Gastrocnemius medialis (tissue), 4 donors: ENCODE measurements around the gene RERE. TPM values are rescaled to one million over a fixed set of nuclear protein-coding genes. Genes with fewer than 3 reads are reported as not detected.
A peak's percentile ranks its signal among the peaks of the same experiment; 100 is the strongest.

Source experiments
- ATAC-seq, 2 donors: fragments of 150-250 bp; one replicate each; pipeline ENCODE4 v1.9.1; 2016
- DNase-seq, 2 donors: peaks; one replicate each; pipeline ENCODE4 v3.0.0-alpha.2; 2019
- H3K27ac ChIP-seq, 4 donors: fragments of 200-600 bp; sonication (generic); 1 replicate in 1 of 4; 2 replicates in 3 of 4; pipeline ENCODE4 v1.5.1; 2016 to 2018; ENCODE audit warnings: mild to moderate bottlenecking in 2 of 4, moderate library complexity in 1 of 4
- H3K27me3 ChIP-seq, 3 donors: fragments of 200-600 bp; sonication (generic) in 2 of 3; 1 replicate in 1 of 3; 2 replicates in 2 of 3; pipeline versions ENCODE4 v1.5.1 to v1.6.0; 2016 to 2019; ENCODE audit warnings: mild to moderate bottlenecking in 1 of 3, moderate library complexity in 1 of 3
- H3K36me3 ChIP-seq, 2 donors: fragments of 200-600 bp; sonication (generic) in 1 of 2; one replicate each; pipeline ENCODE4 v1.5.1; 2017 to 2018
- H3K4me1 ChIP-seq, 2 donors: fragments of 200-600 bp; sonication (generic) in 1 of 2; one replicate each; pipeline ENCODE4 v1.5.1; 2016 to 2017; ENCODE audit warnings: mild to moderate bottlenecking in 2 of 2
- H3K4me3 ChIP-seq, 4 donors: fragments of 200-600 bp; sonication (generic) in 3 of 4; 1 replicate in 1 of 4; 2 replicates in 3 of 4; pipeline ENCODE4 v1.5.1; 2016 to 2019; ENCODE audit warnings: mild to moderate bottlenecking in 2 of 4
- H3K9me3 ChIP-seq, 3 donors: fragments of 200-600 bp; sonication (generic) in 2 of 3; 1 replicate in 1 of 3; 2 replicates in 2 of 3; pipeline ENCODE4 v1.5.1; 2016 to 2019
- CTCF ChIP-seq, 5 experiments: fragments of 450-650 bp in 3 of 5; fragments of 200-600 bp in 2 of 5; sonication (generic) in 2 of 5; IDR thresholded peaks in 4 of 5; conservative IDR thresholded peaks in 1 of 5; 1 replicate in 4 of 5; 2 replicates in 1 of 5; pipeline ENCODE4 v1.5.1; 2016 to 2019; ENCODE audit warnings: antibody characterized with exemption in 5 of 5, mild to moderate bottlenecking in 3 of 5, moderate library complexity in 3 of 5
- POLR2A ChIP-seq, 2 donors: fragments of 450-650 bp; IDR thresholded peaks; one replicate each; pipeline ENCODE4 v1.6.1; 2017; ENCODE audit warnings: antibody characterized with exemption in 2 of 2, mild to moderate bottlenecking in 2 of 2, moderate library complexity in 2 of 2
- in situ Hi-C, 4 donors: fragments of 200-750 bp; cut with MboI; loops; one replicate each; pipeline versions ENCODE4 v1.15.0 to v1.8.0; 2017; ENCODE audit warnings: low sequenced_read_pairs in 4 of 4
- intact Hi-C: fragments of 100-400 bp; cut with DNase I; formaldehyde crosslinking; loops from one replicate; pipeline ENCODE4 v1.15.1; 2023; ENCODE audit warnings: low total_unique reads
- total RNA-seq, 4 donors: library from RNA; depleted of rRNA; stranded (reverse); fragments of >200 nt; gene quantifications; one replicate each; pipeline versions ENCODE4 v1.1.0 to v1.2.3, GENCODE V29; 2016

Gene RERE
- total RNA-seq, 4 donors from 2014 or later: 60.8 to 106 (median 102) TPM

GRCh38 chr1:8674912-8675311 is 142.5 kb downstream of the RERE start:
- intact Hi-C loops (loop anchor here (5.0 kb wide), 1 partner anchor 208 kb away; no protein-coding TSS in a partner anchor), in situ Hi-C loops (loop anchor here in 3 of 4 donors (5.0 to 25.0 kb wide), 2 partner anchors 113 kb away; no protein-coding TSS in a partner anchor)
- Histone ChIP-seq H3K4me1 (peaks cover 23 to 32% of the 10 kb centered on the region in 2 donors), H3K27ac (no peak overlapping the region), H3K27me3 (no peaks in the 10 kb centered on the region), H3K4me3 (no peak overlapping the region), H3K9me3 (no peaks in the 10 kb centered on the region), H3K36me3 (no peaks in the 10 kb centered on the region)
- no peak for TF ChIP-seq CTCF (IDR thresholded peaks at IDR 0.05 in 4 of 5, conservative IDR thresholded peaks at IDR 0.05 in 1 of 5)
- TF ChIP-seq POLR2A (IDR thresholded peaks at IDR 0.05): no peak
- no peak for DNase-seq
- ATAC-seq: no peak

- TF ChIP-seq CTCF (IDR thresholded peaks at IDR 0.05 in 4 of 5, conservative IDR thresholded peaks at IDR 0.05 in 1 of 5) (no peak), POLR2A (IDR thresholded peaks at IDR 0.05) (no peak)
- Histone ChIP-seq H3K4me3 (no peak overlapping the region), H3K4me1 (peaks cover 23 to 31% of the 10 kb centered on the region in 2 donors), H3K36me3 (no peaks in the 10 kb centered on the region), H3K27me3 (no peaks in the 10 kb centered on the region), H3K9me3 (no peaks in the 10 kb centered on the region), H3K27ac (no peak overlapping the region)
- ATAC-seq: no peak
- no peak for DNase-seq
- intact Hi-C loops: loop anchor here (5.0 kb wide), 1 partner anchor 207 kb away; no protein-coding TSS in a partner anchor
- in situ Hi-C loops: loop anchor here in 3 of 4 donors (5.0 to 25.0 kb wide), 2 partner anchors 112 kb away; no protein-coding TSS in a partner anchor
These were observed 143.0 kb downstream of the RERE start for GRCh38 chr1:8674481-8674880.

- peak; percentile 20 to 34 for DNase-seq
These were observed 146.0 kb downstream of the RERE start for GRCh38 chr1:8671306-8671917.

GRCh38 chr1:8670371-8670818 is 147.0 kb downstream of the RERE start:
- peaks cover 40 to 58% of the 10 kb centered on the region in 2 donors for H3K4me1 ChIP-seq
- no peaks in the 10 kb centered on the region for H3K9me3 ChIP-seq
- intact Hi-C loops: loop anchor here (5.0 kb wide), 1 partner anchor 203 kb away; no protein-coding TSS in a partner anchor
- no peaks in the 10 kb centered on the region for H3K27me3 ChIP-seq
- no peak overlapping the region for H3K4me3 ChIP-seq
- in situ Hi-C loops: loop anchor here in 3 of 4 donors (5.0 to 25.0 kb wide), 2 partner anchors 108 kb away; no protein-coding TSS in a partner anchor
- ATAC-seq: no peak
- no peak for TF ChIP-seq CTCF (IDR thresholded peaks at IDR 0.05 in 4 of 5, conservative IDR thresholded peaks at IDR 0.05 in 1 of 5)
- no peak for TF ChIP-seq POLR2A (IDR thresholded peaks at IDR 0.05)
- DNase-seq: no peak
- no peaks in the 10 kb centered on the region for H3K36me3 ChIP-seq
- peak overlapping the region in 3 of 4 donors; percentile 4 to 62 (median 10) for H3K27ac ChIP-seq

More at GRCh38 chr1:8671306-8671917, 146.0 kb downstream of the RERE start:
- Histone ChIP-seq H3K4me3 (peak overlapping the region in 2 of 4 donors; percentile 3 to 23), H3K27ac (peak overlapping the region in 1 of 4 donors; percentile 62), H3K36me3 (no peaks in the 10 kb centered on the region), H3K27me3 (no peaks in the 10 kb centered on the region), H3K4me1 (peaks cover 34 to 55% of the 10 kb centered on the region in 2 donors), H3K9me3 (no peaks in the 10 kb centered on the region)
- peak; percentile 61 to 63 for ATAC-seq
- in situ Hi-C loops (loop anchor here in 3 of 4 donors (5.0 to 25.0 kb wide), 2 partner anchors 109 kb away; no protein-coding TSS in a partner anchor), intact Hi-C loops (loop anchor here (1.0 to 5.0 kb wide), 2 partner anchors 110 to 204 kb away; no protein-coding TSS in a partner anchor)
- no peak for TF ChIP-seq POLR2A (IDR thresholded peaks at IDR 0.05)
- TF ChIP-seq CTCF (IDR thresholded peaks at IDR 0.05 in 4 of 5, conservative IDR thresholded peaks at IDR 0.05 in 1 of 5): peak; percentile 75 to 87 (median 80)
